Endothelial cell of umbilical vein (primary cell): ENCODE data around the gene MYO1B. TPM values are rescaled to one million over a fixed set of nuclear protein-coding genes. Genes with fewer than 3 reads are reported as not detected.

Experiments used
- BruUV-seq: library from RNA; stranded (reverse); fragments of 400-500 nt; replicated peaks from 2 replicates; lab custom pipeline; 2021; lab: Mats Ljungman, UMichigan
- CTCF ChIA-PET: fragments of 300-600, 350-600 bp; sonication (Branson Sonifier 250); formaldehyde crosslinking; loops from one replicate; lab custom pipeline; 2021; ENCODE audit warnings: antibody characterized with exemption, inconsistent platforms; lab: Charles Lee
- POLR2A ChIA-PET: fragments of 300-600, 350-600 bp; sonication (Branson Sonifier 250); formaldehyde crosslinking; loops from one replicate; lab custom pipeline; 2021; ENCODE audit warnings: antibody characterized with exemption, inconsistent platforms; lab: Charles Lee
- DNase-seq: peaks from one replicate; pipeline ENCODE4 v3.0.0-alpha.2; 2011; ENCODE audit warnings: low read depth, low spot score
- FAIRE-seq: peaks from 2 replicates; lab custom pipeline; 2011; peaks lifted over from hg19 to GRCh38; lab: Jason Lieb, UNC
- H2AFZ ChIP-seq: 2 replicates; pipeline ENCODE4 v1.6.0; 2012; ENCODE audit warnings: low read depth, low read length, control low read depth, inconsistent platforms
- H3K27ac ChIP-seq: 2 replicates; pipeline ENCODE4 v1.5.1; 2011; ENCODE audit warnings: low read depth, mild to moderate bottlenecking, control low read depth, low read length, moderate library complexity; ENCODE audit not compliant: insufficient read depth
- H3K27me3 ChIP-seq, 2 experiments: 2 replicates each; pipeline versions ENCODE4 v1.6.0 to v1.6.1; 2011; ENCODE audit warnings: low read length in 2 of 2, mixed read lengths in 1 of 2; ENCODE audit not compliant: control insufficient read depth in 2 of 2, insufficient read depth in 2 of 2
- H3K36me3 ChIP-seq, 2 experiments: 2 replicates in 1 of 2; 3 replicates in 1 of 2; pipeline ENCODE4 v1.5.1; 2011; ENCODE audit warnings: low read length in 2 of 2, mild to moderate bottlenecking in 1 of 2, moderate library complexity in 1 of 2; ENCODE audit not compliant: control insufficient read depth in 2 of 2, insufficient read depth in 2 of 2; ENCODE audit errors: extremely low read depth in 1 of 2
- H3K4me1 ChIP-seq: 3 replicates; pipeline ENCODE4 v1.5.1; 2011; ENCODE audit warnings: mild to moderate bottlenecking, low read length; ENCODE audit not compliant: control insufficient read depth, insufficient read depth; ENCODE audit errors: extremely low read depth
- H3K4me2 ChIP-seq: 2 replicates; pipeline ENCODE4 v1.6.1; 2011; ENCODE audit warnings: low read length, control low read depth, mixed read lengths; ENCODE audit not compliant: insufficient read depth
- H3K4me3 ChIP-seq, 3 experiments: fragments of 200-600 bp in 1 of 3; sonication (generic), shearing (Covaris generic) in 1 of 3; replicated peaks in 1 of 3; 2 replicates each; pipeline ENCODE4 v1.5.1; 2011 to 2016; ENCODE audit warnings: control low read depth in 3 of 3, low read length in 3 of 3, mild to moderate bottlenecking in 2 of 3, inconsistent platforms in 1 of 3, low read depth in 1 of 3, moderate library complexity in 1 of 3; ENCODE audit not compliant: insufficient read depth in 1 of 3
- H3K79me2 ChIP-seq: 2 replicates; pipeline ENCODE4 v1.6.0; 2012; ENCODE audit warnings: low read length, inconsistent platforms; ENCODE audit not compliant: control insufficient read depth, insufficient read depth
- H3K9ac ChIP-seq: replicated peaks from 2 replicates; pipeline ENCODE3; 2011; ENCODE audit warnings: low read length, control low read depth; ENCODE audit not compliant: insufficient read depth; ENCODE audit errors: extremely low read depth
- H3K9me1 ChIP-seq: replicated peaks from 3 replicates; pipeline ENCODE4 v1.6.0; 2011; ENCODE audit warnings: mild to moderate bottlenecking, low read length; ENCODE audit not compliant: control insufficient read depth, insufficient read depth; ENCODE audit errors: extremely low read depth
- H3K9me3 ChIP-seq: replicated peaks from 2 replicates; pipeline ENCODE4 v1.5.1; 2012; ENCODE audit warnings: low read length, inconsistent platforms; ENCODE audit not compliant: control insufficient read depth, insufficient read depth
- H4K20me1 ChIP-seq: replicated peaks from 2 replicates; pipeline ENCODE3; 2011; ENCODE audit warnings: mild to moderate bottlenecking, low read length; ENCODE audit not compliant: control insufficient read depth, insufficient read depth; ENCODE audit errors: extremely low read depth
- CTCF ChIP-seq, 2 donors: IDR thresholded peaks; 1 replicate in 1 of 2; 2 replicates in 1 of 2; pipeline ENCODE4 v1.5.1; 2011; ENCODE audit warnings: low read length in 2 of 2, mild to moderate bottlenecking in 2 of 2, moderate library complexity in 2 of 2, control low read depth in 1 of 2, inconsistent platforms in 1 of 2, low read depth in 1 of 2; ENCODE audit not compliant: insufficient read depth in 1 of 2; ENCODE audit errors: extremely low read depth in 1 of 2
- EZH2 ChIP-seq: IDR thresholded peaks from 2 replicates; pipeline ENCODE4 v1.6.1; 2012; ENCODE audit warnings: borderline replicate concordance, low read depth, mild to moderate bottlenecking, moderate library complexity, low read length, inconsistent platforms; ENCODE audit not compliant: severe bottlenecking
- FOS ChIP-seq: IDR thresholded peaks from 2 replicates; pipeline ENCODE4 v1.6.1; 2011; ENCODE audit warnings: mild to moderate bottlenecking, low read length, moderate library complexity, borderline replicate concordance; ENCODE audit not compliant: insufficient read depth
- GATA2 ChIP-seq: IDR thresholded peaks from 2 replicates; pipeline ENCODE4 v1.7.0; 2011; ENCODE audit warnings: low read depth, mild to moderate bottlenecking, moderate library complexity, mixed read lengths, low read length; ENCODE audit not compliant: insufficient read length, insufficient read depth
- JUN ChIP-seq: IDR thresholded peaks from 2 replicates; pipeline ENCODE4 v1.6.1; 2011; ENCODE audit warnings: borderline replicate concordance, low read depth; ENCODE audit not compliant: insufficient read length, insufficient read depth
- MYC ChIP-seq: IDR thresholded peaks from one replicate; pipeline ENCODE4 v1.6.1; 2011; ENCODE audit warnings: mild to moderate bottlenecking, low read depth, low read length
- POLR2A ChIP-seq: IDR thresholded peaks from 2 replicates; pipeline ENCODE4 v1.6.1; 2012; ENCODE audit warnings: low read depth, mild to moderate bottlenecking, control low read depth, low read length
- POLR2AphosphoS5 ChIP-seq: IDR thresholded peaks from 2 replicates; pipeline ENCODE4 v1.6.1; 2012; ENCODE audit warnings: low read depth, mild to moderate bottlenecking, control low read depth, low read length, moderate library complexity; ENCODE audit not compliant: insufficient read depth
- dilution Hi-C: fragments of 300-500 bp; cut with MboI; formaldehyde crosslinking; loops from one replicate; pipeline ENCODE4 v1.15.0; 2019; ENCODE audit warnings: low sequenced_read_pairs; ENCODE audit not compliant: extremely low pct_ligation_motif_present
- intact Hi-C: fragments of 100-400 bp; cut with micrococcal nuclease; formaldehyde crosslinking; loops from one replicate; pipeline ENCODE4 v1.10.0; 2022
- polyA plus RNA-seq, 4 experiments: library from polyadenylated mRNA; depleted of rRNA in 3 of 4; stranded (reverse) in 3 of 4; unstranded in 1 of 4; fragments of >200 nt; gene quantifications; 2 replicates each; pipeline versions ENCODE4 v1.2.1 to v1.2.3, GENCODE V29; 2011 to 2012; ENCODE audit warnings: missing spikeins in 1 of 4
- total RNA-seq: library from RNA; stranded (reverse); gene quantifications from 2 replicates; pipeline ENCODE4 v1.2.3, GENCODE V29; 2021
- TF ChIP-seq, protein P1 (sequence below): IDR thresholded peaks from 2 replicates; pipeline ENCODE4 v1.6.1; 2011; ENCODE audit not compliant: insufficient read depth, insufficient read length

MYO1B gene
- total and polyA plus RNA-seq, 2 donors (not counting 3 experiments of a cell fraction or from before 2014, with no cell fraction given) = 8.7 to 51.1 TPM

DNA sequence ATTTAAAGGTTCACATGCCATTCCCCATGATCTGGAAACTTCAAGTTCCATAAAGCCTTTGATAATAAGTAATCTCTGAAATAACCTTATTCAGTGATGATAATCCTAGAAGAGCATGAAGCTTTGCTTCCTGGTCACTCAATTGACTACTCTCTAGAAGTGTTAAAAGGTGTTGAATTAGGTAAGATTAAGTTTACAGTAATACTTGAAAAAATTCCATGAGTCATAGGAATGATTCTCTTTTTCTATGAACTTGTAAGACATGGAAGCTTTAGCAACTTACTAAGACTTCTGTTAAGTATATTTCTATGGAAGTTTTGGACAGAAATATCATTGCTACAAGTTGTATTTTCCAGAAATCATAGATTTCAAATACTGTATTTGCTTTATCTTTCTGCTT lies 100.6 kb downstream of the MYO1B start:
- DNase-seq (no peak), FAIRE-seq (no peak)
- H3K9me3 ChIP-seq = no peaks in the 10 kb centered on the region
- no peak overlapping the region for H3K27ac ChIP-seq
- H3K4me2 ChIP-seq = no peak overlapping the region
- intact Hi-C loops (no loop called here), dilution Hi-C loops (no loop called here)
- no peak overlapping the region for H2AFZ ChIP-seq
- TF ChIP-seq GATA2 = no peak
- H3K36me3 ChIP-seq = no peaks in the 10 kb centered on the region
- H3K4me3 ChIP-seq = no peak overlapping the region
- POLR2A ChIA-PET = no interaction called here
- H3K4me1 ChIP-seq = no peaks in the 10 kb centered on the region
- no peak overlapping the region for H3K9ac ChIP-seq
- no peaks in the 10 kb centered on the region for H3K27me3 ChIP-seq
- no peaks in the 10 kb centered on the region for H4K20me1 ChIP-seq
- H3K9me1 ChIP-seq = no peaks in the 10 kb centered on the region
- CTCF ChIA-PET = interaction anchor here (0.9 kb wide), 1 partner anchor 12 kb away, joined by 4 read pairs; no protein-coding TSS in a partner anchor
- H3K79me2 ChIP-seq = no peaks in the 10 kb centered on the region
- no TSS peak for BruUV-seq

- intact Hi-C loops (no loop called here), dilution Hi-C loops (no loop called here)
- no peak overlapping the region for H3K27ac ChIP-seq
- H3K9me3 ChIP-seq = no peaks in the 10 kb centered on the region
- BruUV-seq = no TSS peak
- no peaks in the 10 kb centered on the region for H3K27me3 ChIP-seq
- H3K4me2 ChIP-seq = no peak overlapping the region
- TF ChIP-seq POLR2A = no peak
- TF ChIP-seq EZH2 = no peak
- no peak for TF ChIP-seq MYC
- no peak for TF ChIP-seq JUN
- no peak for TF ChIP-seq GATA2
- TF ChIP-seq, protein P1, sequence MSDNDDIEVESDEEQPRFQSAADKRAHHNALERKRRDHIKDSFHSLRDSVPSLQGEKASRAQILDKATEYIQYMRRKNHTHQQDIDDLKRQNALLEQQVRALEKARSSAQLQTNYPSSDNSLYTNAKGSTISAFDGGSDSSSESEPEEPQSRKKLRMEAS = no peak
- TF ChIP-seq CTCF (IDR thresholded peaks at IDR 0.05; ENCODE audit: extremely low read depth in 1 of 2, insufficient read depth in 1 of 2, low read depth in 1 of 2, low read length in 2 of 2) = no peak
- no peak for TF ChIP-seq POLR2AphosphoS5
- no peak for TF ChIP-seq FOS
- no peak overlapping the region for H2AFZ ChIP-seq
- DNase-seq (no peak), FAIRE-seq (no peak)
- H4K20me1 ChIP-seq = no peaks in the 10 kb centered on the region
- CTCF ChIA-PET = no interaction called here
- no peaks in the 10 kb centered on the region for H3K36me3 ChIP-seq
- no peaks in the 10 kb centered on the region for H3K79me2 ChIP-seq
- POLR2A ChIA-PET = no interaction called here
- H3K4me1 ChIP-seq = no peaks in the 10 kb centered on the region
- no peak overlapping the region for H3K4me3 ChIP-seq
- no peaks in the 10 kb centered on the region for H3K9me1 ChIP-seq
- H3K9ac ChIP-seq = no peak overlapping the region
Observed at GRCh38 chr2:191347154-191347553, 102.0 kb downstream of the MYO1B start.
